Endodermal cell (in vitro differentiated cells): ENCODE results near the gene SLC48A1. TPM values are rescaled to one million over a fixed set of nuclear protein-coding genes. Genes with fewer than 3 reads are reported as not detected.
A peak's percentile ranks its signal among the peaks of the same experiment; 100 is the strongest.

Experiments
- DNase-seq: peaks from one replicate; pipeline ENCODE4 v3.0.0-alpha.2; 2017
- H3K27ac ChIP-seq: 2 replicates; pipeline ENCODE4 v1.5.1; 2013; ENCODE audit warnings: mild to moderate bottlenecking, low read depth, low read length, moderate library complexity
- H3K27me3 ChIP-seq: 2 replicates; pipeline ENCODE4 v1.6.1; 2013; ENCODE audit warnings: mild to moderate bottlenecking, low read length, moderate library complexity; ENCODE audit not compliant: insufficient read depth, control insufficient read depth, poor library complexity, severe bottlenecking
- H3K36me3 ChIP-seq: 2 replicates; pipeline ENCODE4 v1.7.0; 2013; ENCODE audit warnings: mild to moderate bottlenecking, low read length, moderate library complexity; ENCODE audit not compliant: control insufficient read depth, insufficient read depth
- H3K4me1 ChIP-seq: one replicate; pipeline ENCODE4 v1.7.0; 2013; ENCODE audit warnings: low read length; ENCODE audit not compliant: control insufficient read depth, insufficient read depth
- H3K4me3 ChIP-seq: 2 replicates; pipeline ENCODE4 v1.5.1; 2013; ENCODE audit warnings: mild to moderate bottlenecking, low read length, moderate library complexity
- H3K9ac ChIP-seq: 2 replicates; pipeline ENCODE4 v1.6.1; 2013; ENCODE audit warnings: mild to moderate bottlenecking, low read length, moderate library complexity; ENCODE audit not compliant: poor library complexity, severe bottlenecking; ENCODE audit errors: extremely low read depth
- H3K9me3 ChIP-seq: 2 replicates; pipeline ENCODE4 v1.6.1; 2013; ENCODE audit warnings: mild to moderate bottlenecking, low read length, moderate library complexity; ENCODE audit not compliant: control insufficient read depth
- H3K27ac Mint-ChIP-seq: 2 replicates; pipeline ENCODE4 v1.8.0; 2020; ENCODE audit warnings: mixed read lengths
- H3K27me3 Mint-ChIP-seq: 2 replicates; pipeline ENCODE4 v1.8.0; 2021; ENCODE audit warnings: mild to moderate bottlenecking, mixed read lengths; ENCODE audit not compliant: insufficient read depth
- H3K36me3 Mint-ChIP-seq: 2 replicates; pipeline ENCODE4 v1.8.0; 2020; ENCODE audit warnings: low read depth, mixed read lengths
- H3K4me1 Mint-ChIP-seq: 2 replicates; pipeline ENCODE4 v1.8.0; 2020; ENCODE audit warnings: mixed read lengths
- H3K4me3 Mint-ChIP-seq: 2 replicates; pipeline ENCODE4 v1.8.0; 2020; ENCODE audit warnings: mild to moderate bottlenecking, moderate library complexity, mixed read lengths
- H3K9me3 Mint-ChIP-seq: 2 replicates; pipeline ENCODE4 v1.8.0; 2020; ENCODE audit warnings: mild to moderate bottlenecking, mixed read lengths
- WGBS, 2 experiments: methylation state at CpG; one replicate each; pipeline versions ENCODE4 v1.1.5 to v1.1.7; 2013; ENCODE audit warnings: missing lambda C conversion rate in 2 of 2, mixed read lengths in 1 of 2; ENCODE audit not compliant: insufficient coverage in 1 of 2, insufficient read length in 1 of 2; 5-methylcytosine and 5-hydroxymethylcytosine counted together
- total RNA-seq, 2 donors: library from RNA; stranded (reverse); fragmentation: NEBNext Ultra II Directional in 1 of 2; extraction: Animal tissue kit (Norgen Biotek cat#: 25700) in 1 of 2; gene quantifications; 2 replicates in 1 of 2; 3 replicates in 1 of 2; pipeline ENCODE4 v1.2.1, GENCODE V29; 2021
- TF ChIP-seq, protein P1 (sequence below): fragments of 200-600 bp; sonication (generic); conservative IDR thresholded peaks from 2 replicates; pipeline ENCODE4 v1.5.0; 2021; ENCODE audit warnings: antibody characterized with exemption, mild to moderate bottlenecking

Gene SLC48A1
- total RNA-seq, 2 donors from 2014 or later, result 21.3 to 30.4 TPM

DNA sequence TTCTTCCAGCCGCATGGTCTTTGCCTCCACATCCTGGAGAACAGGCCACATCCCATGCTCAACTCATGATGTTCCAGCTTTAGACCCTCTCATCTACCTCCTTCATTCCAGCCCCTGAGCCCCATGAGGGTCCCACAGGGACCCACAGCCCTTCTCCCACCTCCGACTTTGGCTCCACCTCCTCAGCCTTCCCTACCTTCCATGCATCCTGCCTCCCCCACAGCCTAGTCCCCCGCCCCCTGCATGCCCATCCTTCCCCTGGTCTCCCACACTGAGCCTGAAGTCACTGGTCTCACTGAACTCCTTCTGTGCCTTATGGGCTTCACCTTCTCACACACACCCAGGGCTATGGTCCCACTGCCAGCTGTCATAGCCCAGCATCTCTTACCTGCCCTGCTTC is 24.1 kb upstream of the SLC48A1 start:
- TF ChIP-seq, protein P1, sequence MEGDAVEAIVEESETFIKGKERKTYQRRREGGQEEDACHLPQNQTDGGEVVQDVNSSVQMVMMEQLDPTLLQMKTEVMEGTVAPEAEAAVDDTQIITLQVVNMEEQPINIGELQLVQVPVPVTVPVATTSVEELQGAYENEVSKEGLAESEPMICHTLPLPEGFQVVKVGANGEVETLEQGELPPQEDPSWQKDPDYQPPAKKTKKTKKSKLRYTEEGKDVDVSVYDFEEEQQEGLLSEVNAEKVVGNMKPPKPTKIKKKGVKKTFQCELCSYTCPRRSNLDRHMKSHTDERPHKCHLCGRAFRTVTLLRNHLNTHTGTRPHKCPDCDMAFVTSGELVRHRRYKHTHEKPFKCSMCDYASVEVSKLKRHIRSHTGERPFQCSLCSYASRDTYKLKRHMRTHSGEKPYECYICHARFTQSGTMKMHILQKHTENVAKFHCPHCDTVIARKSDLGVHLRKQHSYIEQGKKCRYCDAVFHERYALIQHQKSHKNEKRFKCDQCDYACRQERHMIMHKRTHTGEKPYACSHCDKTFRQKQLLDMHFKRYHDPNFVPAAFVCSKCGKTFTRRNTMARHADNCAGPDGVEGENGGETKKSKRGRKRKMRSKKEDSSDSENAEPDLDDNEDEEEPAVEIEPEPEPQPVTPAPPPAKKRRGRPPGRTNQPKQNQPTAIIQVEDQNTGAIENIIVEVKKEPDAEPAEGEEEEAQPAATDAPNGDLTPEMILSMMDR, result no peak
- H3K36me3 Mint-ChIP-seq, result peaks cover 17% of the 10 kb centered on the region
- H3K4me3 ChIP-seq, result no peak overlapping the region
- H3K27me3 ChIP-seq, result no peaks in the 10 kb centered on the region
- no peak for DNase-seq
- H3K36me3 ChIP-seq, result no peaks in the 10 kb centered on the region
- peaks cover 2% of the 10 kb centered on the region for H3K4me1 ChIP-seq
- H3K27ac ChIP-seq, result no peak overlapping the region
- no peaks in the 10 kb centered on the region for H3K27me3 Mint-ChIP-seq
- peaks cover 28% of the 10 kb centered on the region for H3K4me1 Mint-ChIP-seq
- H3K9ac ChIP-seq, result no peak overlapping the region
- no peak overlapping the region for H3K27ac Mint-ChIP-seq
- no peak overlapping the region for H3K4me3 Mint-ChIP-seq
- no peaks in the 10 kb centered on the region for H3K9me3 ChIP-seq
- H3K9me3 Mint-ChIP-seq, result no peaks in the 10 kb centered on the region
- 82 to 90% methylated on average over 2 to 3 of the region's 3 CpGs for WGBS, 2 experiments

DNA sequence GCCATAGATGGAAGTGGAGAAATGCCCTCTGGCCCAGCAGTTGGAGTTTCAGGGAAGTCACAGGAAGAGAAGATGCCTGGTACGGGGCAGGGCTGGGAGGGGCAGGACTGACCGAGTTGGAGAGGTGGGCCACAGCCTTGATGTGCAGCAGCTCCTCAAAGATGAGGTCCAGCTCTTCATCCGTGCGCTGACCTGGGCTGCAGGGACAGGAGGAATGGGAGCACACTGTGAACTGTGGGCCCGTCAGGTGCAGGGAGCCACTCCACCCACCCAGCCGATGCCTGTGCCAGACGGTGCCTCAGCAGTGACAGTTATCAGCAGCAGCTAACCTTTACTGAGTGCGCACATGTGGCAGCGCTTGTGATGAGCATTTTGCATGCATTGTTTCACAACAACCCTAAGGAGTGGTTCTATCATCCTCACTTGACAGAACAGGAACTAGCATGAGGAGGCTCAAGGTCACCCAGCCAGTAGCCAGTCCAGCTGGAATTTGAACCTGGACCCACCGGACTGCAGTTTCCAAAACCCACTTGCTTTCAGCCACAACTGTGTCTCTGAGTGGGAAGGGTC is 22.7 kb upstream of the SLC48A1 start:
- Histone ChIP-seq H3K9me3 (no peaks in the 10 kb centered on the region), H3K4me3 (no peak overlapping the region), H3K27me3 (no peaks in the 10 kb centered on the region), H3K4me1 (peaks cover 2% of the 10 kb centered on the region), H3K9ac (no peak overlapping the region), H3K27ac (no peak overlapping the region), H3K36me3 (no peaks in the 10 kb centered on the region)
- no peaks in the 10 kb centered on the region for H3K9me3 Mint-ChIP-seq
- 92 to 94% methylated on average over 9 to 10 of the region's 10 CpGs for WGBS, 2 experiments
- TF ChIP-seq, protein P1, result no peak
- peaks cover 30% of the 10 kb centered on the region for H3K4me1 Mint-ChIP-seq
- H3K27me3 Mint-ChIP-seq, result no peaks in the 10 kb centered on the region
- H3K4me3 Mint-ChIP-seq, result no peak overlapping the region
- H3K27ac Mint-ChIP-seq, result peak overlapping the region; percentile 48
- no peak for DNase-seq
- peaks cover 17% of the 10 kb centered on the region for H3K36me3 Mint-ChIP-seq

DNA sequence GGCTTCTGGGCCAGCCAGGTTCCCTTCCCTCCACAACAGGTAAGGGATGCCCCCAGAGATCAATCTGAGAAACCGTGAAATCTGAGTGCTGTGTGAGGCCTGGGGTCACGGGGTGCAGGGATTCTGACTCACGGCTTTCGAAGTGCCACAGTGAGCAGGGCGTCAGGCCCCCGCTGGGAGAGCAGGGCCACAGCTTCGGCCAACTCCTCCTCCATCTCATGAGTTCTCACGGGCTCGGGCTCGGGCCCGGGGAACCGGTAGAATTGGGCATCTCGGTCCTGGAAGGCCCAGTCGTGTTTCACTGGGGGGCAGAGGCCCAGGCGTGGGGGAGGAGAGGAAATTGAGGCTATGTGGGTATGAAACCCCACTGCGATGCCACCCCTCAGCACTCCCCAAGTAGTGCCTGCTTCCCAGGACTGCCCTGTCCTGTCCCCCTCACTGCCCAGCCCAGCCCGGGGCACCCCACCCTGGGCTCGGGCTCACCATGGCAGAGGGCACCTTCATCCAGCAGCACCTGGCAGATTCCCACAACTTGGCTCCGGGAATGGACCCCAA is 22.0 kb upstream of the SLC48A1 start:
- Histone ChIP-seq H3K9me3 (no peaks in the 10 kb centered on the region), H3K36me3 (no peaks in the 10 kb centered on the region), H3K27ac (no peak overlapping the region), H3K4me3 (no peak overlapping the region), H3K27me3 (no peaks in the 10 kb centered on the region), H3K9ac (no peak overlapping the region), H3K4me1 (peaks cover 2% of the 10 kb centered on the region)
- H3K36me3 Mint-ChIP-seq, result peaks cover 17% of the 10 kb centered on the region
- H3K27me3 Mint-ChIP-seq, result no peaks in the 10 kb centered on the region
- DNase-seq, result no peak
- H3K4me3 Mint-ChIP-seq, result no peak overlapping the region
- TF ChIP-seq, protein P1, result no peak
- H3K27ac Mint-ChIP-seq, result no peak overlapping the region
- no peaks in the 10 kb centered on the region for H3K9me3 Mint-ChIP-seq
- peaks cover 32% of the 10 kb centered on the region for H3K4me1 Mint-ChIP-seq
- WGBS, 2 experiments, result 86 to 88% methylated on average over 13 to 19 of the region's 19 CpGs
